Epithelial cell of proximal tubule (primary cell): Measurements from ENCODE around the gene ITPR1. TPM values are rescaled to one million over a fixed set of nuclear protein-coding genes. Genes with fewer than 3 reads are reported as not detected.

Experiments
- DNase-seq: peaks from one replicate; pipeline ENCODE4 v3.0.0-alpha.2; 2011; ENCODE audit warnings: low read depth
- H3K4me3 ChIP-seq: 2 replicates; pipeline ENCODE4 v1.5.1; 2011; ENCODE audit warnings: low read depth, mild to moderate bottlenecking, low read length
- CTCF ChIP-seq: conservative IDR thresholded peaks from 2 replicates; pipeline ENCODE4 v1.5.1; 2012; ENCODE audit warnings: low read depth, mild to moderate bottlenecking, low read length
- total RNA-seq: library from RNA; depleted of rRNA; stranded (reverse); fragments of >200 nt; gene quantifications from 2 replicates; pipeline ENCODE4 v1.2.3, GENCODE V29; 2015

The ITPR1 gene
- total RNA-seq, 1 donor from 2014 or later = 4.6 TPM

- TF ChIP-seq CTCF = no peak
- no peak for DNase-seq
These were observed 262.4 kb downstream of the ITPR1 start for GRCh38 chr3:4755566-4755965.

GRCh38 chr3:4756057-4756775, 263.1 kb downstream of the ITPR1 start:
- H3K4me3 ChIP-seq = no peak overlapping the region
- no peak for TF ChIP-seq CTCF
- DNase-seq = no peak

More at GRCh38 chr3:4755566-4755965, 262.4 kb downstream of the ITPR1 start:
- no peak overlapping the region for H3K4me3 ChIP-seq

GRCh38 chr3:4756855-4757574, 263.9 kb downstream of the ITPR1 start:
- H3K4me3 ChIP-seq = no peak overlapping the region
- DNase-seq = no peak
- TF ChIP-seq CTCF = no peak

- no peak overlapping the region for H3K4me3 ChIP-seq
- DNase-seq = no peak
- TF ChIP-seq CTCF = no peak
These were observed 264.6 kb downstream of the ITPR1 start for GRCh38 chr3:4757575-4758248.

GRCh38 chr3:4758249-4758860, 265.2 kb downstream of the ITPR1 start:
- no peak for DNase-seq
- no peak for TF ChIP-seq CTCF
- H3K4me3 ChIP-seq = no peak overlapping the region

GRCh38 chr3:4758957-4759656, 266.0 kb downstream of the ITPR1 start:
- no peak for TF ChIP-seq CTCF
- no peak overlapping the region for H3K4me3 ChIP-seq
- DNase-seq = no peak
